ENCODE data around the gene ATOH7.
"Not testable (repeated sequence)": the region's sequence is repeated elsewhere in the genome, so short reads cannot be mapped to it uniquely, and the experiment has no call there.

The ATOH7 gene

DNA sequence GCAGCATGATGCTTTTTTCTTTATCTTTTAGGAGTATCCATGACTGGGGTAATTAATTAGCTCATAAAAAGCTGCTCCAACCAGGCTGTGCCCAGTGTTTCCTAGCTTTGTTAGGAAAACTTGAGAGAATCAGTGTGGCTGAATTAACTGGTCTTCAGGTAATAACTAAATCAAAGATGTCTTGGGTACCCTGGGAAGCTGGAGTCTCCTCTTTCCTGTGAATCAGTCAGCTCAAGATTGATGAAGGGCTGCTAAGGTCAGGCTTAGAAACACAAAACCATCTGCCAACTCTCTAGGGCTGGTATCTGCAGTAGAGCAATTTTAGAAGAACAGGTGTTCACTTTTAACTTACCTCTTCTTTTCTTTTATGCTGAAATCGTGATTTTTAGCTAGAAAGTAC lies 21.4 kb upstream of the ATOH7 start:
- H3K36me3 ChIP-seq (ENCODE audit: insufficient read depth, low read length): no peaks in the 10 kb centered on the region
- H3K4me3 ChIP-seq (ENCODE audit: low read depth, low read length): no peak overlapping the region
- H3K79me2 ChIP-seq (ENCODE audit: control insufficient read depth, insufficient read depth, low read length, unreplicated experiment): no peaks in the 10 kb centered on the region
- peaks cover 11% of the 10 kb centered on the region for H3K27me3 ChIP-seq (ENCODE audit: insufficient read depth, low read length)
- H3K27ac ChIP-seq (ENCODE audit: low read depth, low read length): no peak overlapping the region
- H3K4me1 ChIP-seq (ENCODE audit: control insufficient read depth, insufficient read depth, low read length, unreplicated experiment): no peaks in the 10 kb centered on the region
- H2AFZ ChIP-seq (ENCODE audit: low read length, unreplicated experiment): no peak overlapping the region

DNA sequence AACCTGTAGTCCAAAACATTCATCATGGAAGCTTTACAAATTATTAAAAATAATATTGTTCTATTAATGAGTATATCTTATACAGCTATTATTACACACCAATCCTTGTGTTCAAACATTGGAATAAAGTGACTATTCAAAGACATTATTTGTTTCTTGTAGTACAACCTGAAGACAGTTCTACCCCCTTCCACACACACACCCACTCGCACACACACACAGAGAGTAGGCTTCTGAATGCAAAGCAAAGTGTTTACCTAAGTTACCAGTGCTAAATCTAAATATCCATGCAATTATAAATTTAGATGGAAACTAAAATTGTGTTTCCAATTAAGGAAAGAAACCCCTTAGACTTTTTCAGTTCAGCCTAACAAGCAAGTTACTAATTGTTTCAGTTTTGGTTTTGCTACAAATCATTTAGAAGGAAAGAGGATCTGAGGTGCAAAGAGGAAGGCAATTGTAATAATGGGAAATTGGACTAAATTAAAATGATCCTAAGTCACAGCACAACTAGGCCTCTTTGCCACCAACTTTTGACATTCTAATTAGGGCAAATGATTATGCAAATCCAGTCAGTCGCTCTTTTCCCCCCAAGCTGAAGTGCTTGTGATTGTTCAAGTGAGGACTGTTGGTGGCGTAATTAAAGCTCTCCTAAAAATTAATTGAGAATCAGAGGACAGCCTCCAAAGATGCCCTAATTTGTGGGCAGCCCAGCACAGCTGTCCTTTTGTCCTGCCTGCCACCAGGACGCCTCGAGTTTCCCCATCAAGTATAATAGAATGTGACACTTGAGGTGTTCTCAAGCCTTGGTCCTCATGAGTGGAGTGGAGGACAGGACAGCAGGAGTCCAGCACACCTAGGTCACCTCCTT lies 19.9 kb upstream of the ATOH7 start:
- Histone ChIP-seq H3K4me1 (ENCODE audit: control insufficient read depth, insufficient read depth, low read length, unreplicated experiment) (no peaks in the 10 kb centered on the region), H3K79me2 (ENCODE audit: control insufficient read depth, insufficient read depth, low read length, unreplicated experiment) (no peaks in the 10 kb centered on the region), H3K4me3 (ENCODE audit: low read depth, low read length) (no peak overlapping the region), H3K36me3 (ENCODE audit: insufficient read depth, low read length) (no peaks in the 10 kb centered on the region), H3K27ac (ENCODE audit: low read depth, low read length) (no peak overlapping the region), H2AFZ (ENCODE audit: low read length, unreplicated experiment) (no peak overlapping the region), H3K27me3 (ENCODE audit: insufficient read depth, low read length) (peaks cover 11% of the 10 kb centered on the region)

DNA sequence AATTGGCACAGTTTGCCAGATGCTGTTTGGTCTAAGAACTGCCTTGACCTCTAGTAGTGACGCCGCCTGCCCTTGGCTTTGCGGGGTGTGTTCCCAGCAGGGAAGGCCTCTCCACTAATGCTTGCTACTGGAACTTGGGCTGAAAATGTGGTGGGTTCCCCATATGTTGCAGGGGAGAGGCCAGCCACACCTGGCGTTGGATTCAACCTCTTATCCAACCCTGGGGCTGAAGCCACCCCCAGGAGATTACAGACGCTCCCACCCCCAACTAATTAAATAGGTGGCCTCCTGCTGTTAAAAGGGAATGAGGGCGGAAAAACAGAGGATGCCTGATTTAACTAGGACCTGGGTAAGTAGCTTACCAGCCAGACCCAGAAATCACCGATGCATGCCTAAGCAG lies 19.2 kb upstream of the ATOH7 start:
- Histone ChIP-seq H2AFZ (ENCODE audit: low read length, unreplicated experiment) (no peak overlapping the region), H3K79me2 (ENCODE audit: control insufficient read depth, insufficient read depth, low read length, unreplicated experiment) (no peaks in the 10 kb centered on the region), H3K36me3 (ENCODE audit: insufficient read depth, low read length) (no peaks in the 10 kb centered on the region)

DNA sequence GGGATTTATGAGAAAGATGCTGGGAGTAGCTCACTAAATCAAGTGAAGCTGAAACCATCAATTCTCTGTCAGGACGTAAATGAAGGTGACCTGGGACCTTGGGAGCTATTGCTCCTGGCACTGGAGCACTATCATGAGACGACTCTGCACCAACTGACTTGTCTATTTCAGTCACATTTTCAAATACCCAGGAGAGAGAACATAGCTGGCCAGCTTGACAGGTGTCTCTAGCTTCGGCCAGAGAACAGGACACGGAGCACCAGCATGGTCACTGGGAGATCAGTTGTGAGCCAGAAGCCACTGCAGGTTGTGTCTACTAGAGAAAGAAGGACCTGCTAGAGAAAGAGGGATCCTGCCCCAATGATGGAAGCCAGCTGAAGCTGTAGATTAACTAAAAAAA lies 17.4 kb upstream of the ATOH7 start:
- Histone ChIP-seq H3K36me3 (ENCODE audit: insufficient read depth, low read length) (no peaks in the 10 kb centered on the region), H2AFZ (ENCODE audit: low read length, unreplicated experiment) (no peak overlapping the region), H3K27ac (ENCODE audit: low read depth, low read length) (no peak overlapping the region), H3K27me3 (ENCODE audit: insufficient read depth, low read length) (peaks cover 11% of the 10 kb centered on the region; the same call in 1 of the 2 replicates), H3K4me1 (ENCODE audit: control insufficient read depth, insufficient read depth, low read length, unreplicated experiment) (no peaks in the 10 kb centered on the region), H3K79me2 (ENCODE audit: control insufficient read depth, insufficient read depth, low read length, unreplicated experiment) (no peaks in the 10 kb centered on the region), H3K4me3 (ENCODE audit: low read depth, low read length) (no peak overlapping the region)

More for the DNA sequence above, 19.2 kb upstream of the ATOH7 start:
- Histone ChIP-seq H3K27ac (ENCODE audit: low read depth, low read length) (no peak overlapping the region), H3K4me3 (ENCODE audit: low read depth, low read length) (no peak overlapping the region), H3K27me3 (ENCODE audit: insufficient read depth, low read length) (peaks cover 11% of the 10 kb centered on the region), H3K4me1 (ENCODE audit: control insufficient read depth, insufficient read depth, low read length, unreplicated experiment) (no peaks in the 10 kb centered on the region)

DNA sequence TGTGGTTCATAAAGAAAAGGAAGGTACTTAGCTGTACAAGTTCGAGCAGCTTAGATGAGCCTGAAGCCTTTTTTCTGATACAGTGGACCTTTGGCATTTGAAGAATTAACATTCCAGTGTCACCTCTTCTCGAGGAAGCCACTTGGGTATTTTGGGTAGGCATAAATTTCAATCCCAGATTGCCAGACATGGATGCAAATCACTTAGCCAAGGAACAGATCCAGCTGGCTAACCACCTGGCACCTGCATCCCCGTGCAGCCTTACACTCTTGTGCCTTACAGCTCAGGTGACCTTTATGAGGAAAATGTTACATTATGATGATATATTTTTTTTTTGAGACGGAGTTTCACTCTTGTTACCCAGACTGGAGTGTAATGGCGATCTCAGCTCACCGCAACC lies 16.0 kb upstream of the ATOH7 start:
- Histone ChIP-seq H3K27ac (ENCODE audit: low read depth, low read length) (no peak overlapping the region), H3K27me3 (ENCODE audit: insufficient read depth, low read length) (0 out of 2 replicates have a peak, but pooled peaks cover under 1% of the 10 kb centered on the region), H3K4me3 (ENCODE audit: low read depth, low read length) (no peak overlapping the region), H3K79me2 (ENCODE audit: control insufficient read depth, insufficient read depth, low read length, unreplicated experiment) (no peaks in the 10 kb centered on the region), H3K4me1 (ENCODE audit: control insufficient read depth, insufficient read depth, low read length, unreplicated experiment) (no peaks in the 10 kb centered on the region), H3K36me3 (ENCODE audit: insufficient read depth, low read length) (no peaks in the 10 kb centered on the region), H2AFZ (ENCODE audit: low read length, unreplicated experiment) (no peak overlapping the region)

DNA sequence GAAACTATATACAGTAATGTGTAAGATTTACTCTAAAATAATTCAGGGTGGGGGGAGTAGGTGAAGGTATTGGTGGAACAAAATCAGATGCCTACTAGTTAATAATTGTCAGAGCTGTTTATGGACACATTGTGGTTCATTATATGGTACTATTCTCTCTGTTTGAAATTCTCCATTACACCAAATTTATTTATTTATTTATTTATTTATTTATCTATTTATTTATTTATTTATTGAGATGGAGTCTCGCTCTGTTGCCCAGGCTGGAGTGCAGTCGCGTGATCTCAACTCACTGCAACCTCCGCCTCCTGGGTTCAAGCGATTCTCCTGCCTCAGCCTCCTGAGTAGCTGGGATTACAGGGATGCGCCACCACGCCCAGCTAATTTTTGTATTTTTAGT lies 14.5 kb upstream of the ATOH7 start:
- not testable (repeated sequence) for H3K27me3 ChIP-seq (ENCODE audit: insufficient read depth, low read length); H3K4me3 ChIP-seq (ENCODE audit: low read depth, low read length)

DNA sequence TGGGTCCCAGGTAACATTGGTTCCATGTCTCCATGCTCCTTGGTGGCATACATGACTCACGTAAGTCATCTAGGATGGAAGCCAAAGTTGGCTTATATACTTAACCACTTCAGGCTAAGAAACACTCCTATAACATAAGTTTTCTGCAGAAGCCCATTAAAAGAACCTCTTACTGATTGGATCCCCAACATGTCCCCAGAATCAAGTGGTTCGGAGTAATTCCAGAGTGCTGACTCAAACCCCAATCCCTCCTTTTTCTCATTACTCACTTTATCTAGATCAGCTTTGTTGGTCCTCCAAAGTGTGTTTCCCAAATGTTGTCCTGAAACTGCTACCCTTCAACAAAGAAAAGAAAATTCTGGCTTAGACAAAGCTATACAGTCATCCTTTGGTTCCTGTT lies 10.1 kb upstream of the ATOH7 start:
- Histone ChIP-seq H3K4me3 (ENCODE audit: low read depth, low read length) (no peak overlapping the region), H2AFZ (ENCODE audit: low read length, unreplicated experiment) (no peak overlapping the region), H3K27me3 (ENCODE audit: insufficient read depth, low read length) (no peaks in the 10 kb centered on the region), H3K4me1 (ENCODE audit: control insufficient read depth, insufficient read depth, low read length, unreplicated experiment) (no peaks in the 10 kb centered on the region), H3K36me3 (ENCODE audit: insufficient read depth, low read length) (no peaks in the 10 kb centered on the region), H3K27ac (ENCODE audit: low read depth, low read length) (no peak overlapping the region), H3K79me2 (ENCODE audit: control insufficient read depth, insufficient read depth, low read length, unreplicated experiment) (no peaks in the 10 kb centered on the region)

More for the DNA sequence above, 14.5 kb upstream of the ATOH7 start:
- not testable (repeated sequence) for H3K79me2 ChIP-seq (ENCODE audit: control insufficient read depth, insufficient read depth, low read length, unreplicated experiment); H3K36me3 ChIP-seq (ENCODE audit: insufficient read depth, low read length); H3K27ac ChIP-seq (ENCODE audit: low read depth, low read length); H3K4me1 ChIP-seq (ENCODE audit: control insufficient read depth, insufficient read depth, low read length, unreplicated experiment); H2AFZ ChIP-seq (ENCODE audit: low read length, unreplicated experiment)

DNA sequence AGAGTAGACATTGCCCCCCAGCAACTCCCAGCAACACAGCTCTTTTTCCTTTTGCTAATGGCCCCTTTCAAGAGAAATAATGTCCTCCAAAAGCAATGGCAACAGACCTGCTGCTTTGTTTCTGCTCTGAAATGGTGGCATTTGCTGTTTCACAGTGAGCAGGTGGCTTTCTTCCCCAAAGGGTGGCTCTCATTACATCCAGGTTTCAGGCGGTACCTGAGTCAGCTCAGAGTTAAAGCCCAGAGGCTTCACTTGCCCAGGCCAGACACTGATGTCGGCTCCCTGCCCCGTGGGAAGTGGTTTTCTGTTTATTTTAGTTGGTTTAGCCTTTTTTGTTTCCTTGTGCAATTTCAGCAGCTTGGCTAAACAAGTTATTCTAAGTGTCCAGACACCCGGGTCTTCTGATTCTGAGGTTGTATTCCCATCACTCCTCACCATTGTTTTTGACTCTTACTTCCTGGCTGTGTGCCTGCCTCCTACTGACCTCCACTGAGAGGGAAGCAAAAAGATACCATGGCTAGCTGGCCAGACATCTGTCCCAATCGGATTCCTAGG lies 7.8 kb upstream of the ATOH7 start:
- Histone ChIP-seq H3K27me3 (ENCODE audit: insufficient read depth, low read length) (no peaks in the 10 kb centered on the region), H3K4me1 (ENCODE audit: control insufficient read depth, insufficient read depth, low read length, unreplicated experiment) (no peaks in the 10 kb centered on the region), H3K4me3 (ENCODE audit: low read depth, low read length) (no peak overlapping the region), H3K27ac (ENCODE audit: low read depth, low read length) (no peak overlapping the region), H3K36me3 (ENCODE audit: insufficient read depth, low read length) (no peaks in the 10 kb centered on the region), H3K79me2 (ENCODE audit: control insufficient read depth, insufficient read depth, low read length, unreplicated experiment) (no peaks in the 10 kb centered on the region), H2AFZ (ENCODE audit: low read length, unreplicated experiment) (no peak overlapping the region)

DNA sequence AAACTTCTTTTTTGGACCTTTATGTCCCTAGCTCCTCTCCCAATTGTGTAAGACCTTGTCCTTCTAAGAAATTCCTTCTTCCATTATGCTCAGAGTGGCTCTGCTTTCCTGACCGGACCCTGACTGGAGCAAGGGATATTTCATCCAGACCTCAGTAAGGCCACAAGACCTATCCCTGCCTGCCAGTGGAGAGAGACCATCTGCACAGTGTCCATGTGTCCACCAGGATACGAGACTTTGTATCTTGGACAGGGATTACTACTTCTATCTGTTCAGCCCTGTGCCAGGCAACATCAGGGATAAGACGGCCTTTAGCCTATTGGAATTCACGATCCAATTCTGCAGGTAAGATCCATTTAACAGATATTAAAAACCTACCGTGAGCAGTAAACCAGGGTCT lies 7.2 kb upstream of the ATOH7 start:
- H3K27me3 ChIP-seq (ENCODE audit: insufficient read depth, low read length): no peaks in the 10 kb centered on the region
- no peaks in the 10 kb centered on the region for H3K4me1 ChIP-seq (ENCODE audit: control insufficient read depth, insufficient read depth, low read length, unreplicated experiment)
- H2AFZ ChIP-seq (ENCODE audit: low read length, unreplicated experiment): no peak overlapping the region
- no peaks in the 10 kb centered on the region for H3K79me2 ChIP-seq (ENCODE audit: control insufficient read depth, insufficient read depth, low read length, unreplicated experiment)
- no peaks in the 10 kb centered on the region for H3K36me3 ChIP-seq (ENCODE audit: insufficient read depth, low read length)
- H3K27ac ChIP-seq (ENCODE audit: low read depth, low read length): no peak overlapping the region
- H3K4me3 ChIP-seq (ENCODE audit: low read depth, low read length): no peak overlapping the region

DNA sequence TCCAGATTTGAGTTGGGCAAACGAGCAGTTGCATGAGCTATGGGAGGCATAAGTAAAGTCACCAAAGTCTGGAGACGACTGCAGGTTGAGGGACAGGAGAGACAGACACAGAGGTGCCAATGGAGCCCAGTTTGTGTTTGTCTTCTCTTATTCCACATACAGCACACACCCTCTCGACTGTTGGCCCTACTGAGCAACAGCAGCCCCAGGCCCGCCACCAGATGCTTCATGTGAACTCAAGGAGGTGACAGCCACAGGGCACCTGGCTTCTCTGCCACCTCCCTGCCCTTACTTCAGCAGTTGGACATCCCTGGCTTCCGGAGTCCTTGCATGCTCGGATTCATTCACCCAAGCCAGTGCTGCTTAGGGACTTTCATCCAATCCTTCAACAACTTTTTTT lies 6.5 kb upstream of the ATOH7 start:
- H2AFZ ChIP-seq (ENCODE audit: low read length, unreplicated experiment): no peak overlapping the region
- H3K79me2 ChIP-seq (ENCODE audit: control insufficient read depth, insufficient read depth, low read length, unreplicated experiment): no peaks in the 10 kb centered on the region
- H3K27me3 ChIP-seq (ENCODE audit: insufficient read depth, low read length): 0 out of 2 replicates have a peak, but pooled peaks cover under 1% of the 10 kb centered on the region
- H3K36me3 ChIP-seq (ENCODE audit: insufficient read depth, low read length): no peaks in the 10 kb centered on the region
- no peaks in the 10 kb centered on the region for H3K4me1 ChIP-seq (ENCODE audit: control insufficient read depth, insufficient read depth, low read length, unreplicated experiment)
- H3K27ac ChIP-seq (ENCODE audit: low read depth, low read length): no peak overlapping the region
- H3K4me3 ChIP-seq (ENCODE audit: low read depth, low read length): no peak overlapping the region

DNA sequence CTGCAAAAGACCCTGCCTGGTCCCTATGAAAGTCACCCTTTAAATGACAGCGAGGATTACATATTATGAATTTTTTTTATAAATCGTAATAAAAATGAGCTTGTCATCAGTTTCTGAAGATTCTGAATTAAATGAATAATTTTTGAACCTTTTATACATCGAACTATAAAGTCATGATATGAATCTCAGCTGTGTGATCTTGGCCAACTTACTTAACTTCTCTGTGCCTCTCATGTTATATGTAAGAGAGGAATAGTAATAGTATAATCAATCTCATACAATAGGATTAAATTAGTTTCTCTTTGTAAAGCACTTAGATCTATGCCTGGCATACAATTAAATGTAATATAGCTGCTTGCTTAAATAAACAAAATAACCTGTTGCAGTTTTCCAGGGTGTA lies 5.3 kb upstream of the ATOH7 start:
- H3K27ac ChIP-seq (ENCODE audit: low read depth, low read length): no peak overlapping the region
- no peak overlapping the region for H2AFZ ChIP-seq (ENCODE audit: low read length, unreplicated experiment)
- peaks cover 10% of the 10 kb centered on the region for H3K27me3 ChIP-seq (ENCODE audit: insufficient read depth, low read length)
- no peak overlapping the region for H3K4me3 ChIP-seq (ENCODE audit: low read depth, low read length)
- H3K4me1 ChIP-seq (ENCODE audit: control insufficient read depth, insufficient read depth, low read length, unreplicated experiment): no peaks in the 10 kb centered on the region
- no peaks in the 10 kb centered on the region for H3K36me3 ChIP-seq (ENCODE audit: insufficient read depth, low read length)
- no peaks in the 10 kb centered on the region for H3K79me2 ChIP-seq (ENCODE audit: control insufficient read depth, insufficient read depth, low read length, unreplicated experiment)

Data from ACC112 (cell line).